GM23248 (cell line): ENCODE measurements around the gene ZNF384.

Source experiments
- EZH2 ChIP-seq: fragments of 200-600 bp; sonication (generic); IDR thresholded peaks from 2 replicates; pipeline ENCODE4 v1.6.1; 2018; ENCODE audit warnings: antibody characterized with exemption, mild to moderate bottlenecking; ENCODE audit not compliant: insufficient read depth, poor library complexity, severe bottlenecking
- EZH2phosphoT487 ChIP-seq: fragments of 200-600 bp; sonication (generic); IDR thresholded peaks from 2 replicates; pipeline ENCODE4 v1.6.1; 2018; ENCODE audit warnings: antibody characterized with exemption, moderate library complexity, mild to moderate bottlenecking, low read depth; ENCODE audit not compliant: insufficient read depth

- TF ChIP-seq EZH2 (no peak), EZH2phosphoT487 (no peak)
These were observed 40.0 kb upstream of the ZNF384 start for GRCh38 chr12:6729186-6729585.
